MM.1S (cell line): Measurements from ENCODE around the gene RTN4R.
"Not testable (repeated sequence)": the region's sequence is repeated elsewhere in the genome, so short reads cannot be mapped to it uniquely, and the experiment has no call there.

Experiments used
- DNase-seq: peaks from one replicate; pipeline ENCODE4 v3.0.0-alpha.2; 2015
- H2AFZ ChIP-seq: fragments of 300-600 bp; sonication (generic); 2 replicates; pipeline ENCODE4 v1.6.0; 2016; ENCODE audit warnings: antibody characterized with exemption, low read length
- H3F3A ChIP-seq: fragments of 300-600 bp; sonication (generic); 2 replicates; pipeline ENCODE4 v1.6.1; 2016; ENCODE audit warnings: mild to moderate bottlenecking, antibody characterized with exemption, low read length, moderate library complexity, mixed read lengths; ENCODE audit not compliant: insufficient read depth
- H3K27ac ChIP-seq: fragments of 300-600 bp; sonication (generic); 2 replicates; pipeline ENCODE4 v1.5.1; 2016; ENCODE audit warnings: mild to moderate bottlenecking, low read length
- H3K27me3 ChIP-seq: fragments of 300-600 bp; sonication (generic); replicated peaks from 2 replicates; pipeline ENCODE4 v1.6.0; 2016; ENCODE audit warnings: low read length; ENCODE audit not compliant: insufficient read depth
- H3K36me3 ChIP-seq: fragments of 300-600 bp; sonication (generic); replicated peaks from 2 replicates; pipeline ENCODE4 v1.6.1; 2016; ENCODE audit warnings: mild to moderate bottlenecking, low read length, mixed read lengths; ENCODE audit not compliant: insufficient read depth
- H3K4me1 ChIP-seq: fragments of 300-600 bp; sonication (generic); 2 replicates; pipeline ENCODE4 v1.6.1; 2016; ENCODE audit warnings: low read length, mixed read lengths
- H3K4me2 ChIP-seq: fragments of 300-600 bp; sonication (generic); 2 replicates; pipeline ENCODE4 v1.6.0; 2016; ENCODE audit warnings: low read depth, low read length
- H3K4me3 ChIP-seq: fragments of 300-600 bp; sonication (generic); 2 replicates; pipeline ENCODE4 v1.5.1; 2016; ENCODE audit warnings: low read length, mixed read lengths
- H3K79me2 ChIP-seq: fragments of 300-600 bp; sonication (generic); 2 replicates; pipeline ENCODE4 v1.6.1; 2016; ENCODE audit warnings: mixed run types, low read length, mixed read lengths
- H3K9ac ChIP-seq: fragments of 300-600 bp; sonication (generic); 2 replicates; pipeline ENCODE4 v1.6.1; 2016; ENCODE audit warnings: low read length, mixed read lengths
- H3K9me2 ChIP-seq: fragments of 300-600 bp; sonication (generic); replicated peaks from 2 replicates; pipeline ENCODE4 v1.6.1; 2016; ENCODE audit warnings: mild to moderate bottlenecking, low read length, mixed read lengths; ENCODE audit not compliant: insufficient read depth
- H3K9me3 ChIP-seq: fragments of 300-600 bp; sonication (generic); replicated peaks from 2 replicates; pipeline ENCODE4 v1.6.1; 2016; ENCODE audit warnings: mild to moderate bottlenecking, low read length, mixed read lengths; ENCODE audit not compliant: insufficient read depth
- H4K20me1 ChIP-seq: fragments of 300-600 bp; sonication (generic); 2 replicates; pipeline ENCODE4 v1.6.1; 2016; ENCODE audit warnings: mild to moderate bottlenecking, low read length, moderate library complexity, mixed read lengths; ENCODE audit not compliant: insufficient read depth
- CTCF ChIP-seq: fragments of 300-600 bp; sonication (generic); IDR thresholded peaks from 2 replicates; pipeline ENCODE4 v1.5.1; 2016; ENCODE audit warnings: antibody characterized with exemption, low read length, mixed read lengths
- EZH2 ChIP-seq: fragments of 300-600 bp; sonication (generic); optimal IDR thresholded peaks from 2 replicates; pipeline ENCODE3; 2017; ENCODE audit warnings: low read depth, mild to moderate bottlenecking, antibody characterized with exemption, low read length, mixed read lengths
- EZH2phosphoT487 ChIP-seq: fragments of 300-600 bp; sonication (generic); IDR thresholded peaks from 2 replicates; pipeline ENCODE4 v1.6.1; 2018; ENCODE audit warnings: antibody characterized with exemption, low read length

Gene RTN4R

GRCh38 chr22:20271114-20271994, 3.2 kb upstream of the RTN4R start:
- no peaks in the 10 kb centered on the region for H3F3A ChIP-seq
- no peak overlapping the region for H3K9ac ChIP-seq
- no peak for TF ChIP-seq CTCF
- TF ChIP-seq EZH2phosphoT487 = no peak
- no peak for TF ChIP-seq EZH2
- H3K4me3 ChIP-seq = no peak overlapping the region
- H3K4me2 ChIP-seq = no peak overlapping the region
- no peaks in the 10 kb centered on the region for H3K9me2 ChIP-seq
- no peaks in the 10 kb centered on the region for H3K9me3 ChIP-seq
- H2AFZ ChIP-seq = no peak overlapping the region
- DNase-seq = no peak
- no peaks in the 10 kb centered on the region for H4K20me1 ChIP-seq
- no peaks in the 10 kb centered on the region for H3K36me3 ChIP-seq
- no peak overlapping the region for H3K27ac ChIP-seq
- H3K27me3 ChIP-seq = peaks cover 35% of the 10 kb centered on the region
- no peaks in the 10 kb centered on the region for H3K4me1 ChIP-seq
- H3K79me2 ChIP-seq = no peaks in the 10 kb centered on the region

- not testable (repeated sequence) for H3K36me3 ChIP-seq, H3K79me2 ChIP-seq, H3K9ac ChIP-seq, H3K4me1 ChIP-seq, DNase-seq, H2AFZ ChIP-seq, H3K9me3 ChIP-seq, H3K27ac ChIP-seq, H3K4me2 ChIP-seq, H3K9me2 ChIP-seq, H3F3A ChIP-seq, H4K20me1 ChIP-seq, H3K4me3 ChIP-seq
- peaks cover 32% of the 10 kb centered on the region for H3K27me3 ChIP-seq
Observed at GRCh38 chr22:20270190-20271113, 2.3 kb upstream of the RTN4R start.

GRCh38 chr22:20269673-20270072, 1.6 kb upstream of the RTN4R start:
- not testable (repeated sequence) for H3F3A ChIP-seq

GRCh38 chr22:20269201-20269600, 1.1 kb upstream of the RTN4R start:
- H3K9me3 ChIP-seq, H3K9ac ChIP-seq, H3K79me2 ChIP-seq, H2AFZ ChIP-seq, H3K4me3 ChIP-seq, H4K20me1 ChIP-seq, H3F3A ChIP-seq, H3K9me2 ChIP-seq, H3K36me3 ChIP-seq, H3K27ac ChIP-seq, H3K4me1 ChIP-seq, H3K4me2 ChIP-seq, DNase-seq: not testable (repeated sequence)
- peaks cover 37% of the 10 kb centered on the region for H3K27me3 ChIP-seq

More at GRCh38 chr22:20269673-20270072, 1.6 kb upstream of the RTN4R start:
- DNase-seq, H3K79me2 ChIP-seq, H3K27ac ChIP-seq, H3K36me3 ChIP-seq, H3K4me3 ChIP-seq, H2AFZ ChIP-seq, H4K20me1 ChIP-seq, H3K9me2 ChIP-seq, H3K4me1 ChIP-seq, H3K4me2 ChIP-seq, H3K9ac ChIP-seq, H3K9me3 ChIP-seq: not testable (repeated sequence)
- H3K27me3 ChIP-seq = peaks cover 32% of the 10 kb centered on the region
